K562 (cell line): ENCODE data around the gene CRYBG3. TPM values are rescaled to one million over a fixed set of nuclear protein-coding genes. Genes with fewer than 3 reads are reported as not detected.

ENCODE experiments used
- ATF3 ChIP-seq, 2 experiments: fragments of 450-650 bp in 1 of 2; sonication (generic) in 1 of 2; formaldehyde crosslinking in 1 of 2; IDR thresholded peaks in 1 of 2; conservative IDR thresholded peaks in 1 of 2; 2 replicates each; pipeline versions ENCODE4 v1.6.1 to v1.8.1; 2016 to 2023; ENCODE audit warnings: mild to moderate bottlenecking in 2 of 2, moderate library complexity in 2 of 2, inconsistent platforms in 1 of 2, missing genetic modification reagents in 1 of 2
- CEBPG ChIP-seq, 3 experiments: fragments of 200-800 bp in 1 of 3; sonication (Bioruptor generic) in 1 of 3; sonication (generic) in 1 of 3; formaldehyde crosslinking in 1 of 3; IDR thresholded peaks in 2 of 3; conservative IDR thresholded peaks in 1 of 3; 2 replicates each; pipeline versions ENCODE4 v1.6.1 to v1.8.0; 2016 to 2022; ENCODE audit warnings: missing compliant biosample characterization in 2 of 3, missing genetic modification characterization in 2 of 3, mild to moderate bottlenecking in 1 of 3, missing genetic modification reagents in 1 of 3
- DMBX1 ChIP-seq: fragments of 250-450 bp; sonication (Bioruptor Pico); IDR thresholded peaks from 2 replicates; pipeline ENCODE4 v1.8.0; 2022; ENCODE audit warnings: inconsistent platforms, mild to moderate bottlenecking, moderate library complexity, borderline replicate concordance
- PRDM10 ChIP-seq: fragments of 450-650 bp; IDR thresholded peaks from 2 replicates; pipeline ENCODE4 v1.6.1; 2018; ENCODE audit not compliant: partially characterized antibody
- polyA plus RNA-seq, 8 experiments: library from polyadenylated mRNA; depleted of rRNA in 4 of 8; stranded (reverse) in 5 of 8; unstranded in 3 of 8; fragments of >200 nt; fragmentation: Nextera tagmentation in 2 of 8; fragmentation: Illumina TruSeq in 1 of 8; extraction: Ambion mirVana in 2 of 8; extraction: Trizol in 1 of 8; gene quantifications; 2 replicates each; pipeline versions ENCODE4 v1.2.1 to v1.2.3, GENCODE V29; 2011 to 2014; ENCODE audit warnings: inconsistent platforms in 1 of 8, missing spikeins in 1 of 8
- total RNA-seq, 7 experiments: library from RNA; depleted of rRNA in 6 of 7; stranded (reverse); fragments of >200 nt in 6 of 7; fragmentation: Illumina TruSeq in 2 of 7; extraction: Trizol in 2 of 7; gene quantifications; 2 replicates each; pipeline versions ENCODE4 v1.2.1 to v1.2.3, GENCODE V29; 2011 to 2021; ENCODE audit warnings: low replicate concordance in 1 of 7

Gene CRYBG3
- total and polyA plus RNA-seq, 9 of the 15 experiments (the other 6 are each of a cell fraction or from before 2014, with no cell fraction given) = 0.08 to 0.72 (median 0.18) TPM

- TF ChIP-seq PRDM10 = no peak
- no peak for TF ChIP-seq DMBX1 (CRISPR knock-in tag)
- no peak for TF ChIP-seq ATF3 (IDR thresholded peaks at IDR 0.05)
- TF ChIP-seq ATF3 (CRISPR knock-in tag; conservative IDR thresholded peaks at IDR 0.05) = no peak
- TF ChIP-seq CEBPG (CRISPR knock-in tag; IDR thresholded peaks at IDR 0.05) = no peak
- TF ChIP-seq CEBPG (tag; conservative IDR thresholded peaks at IDR 0.05 in 1 of 2, IDR thresholded peaks at IDR 0.05 in 1 of 2) = no peak
Measured at GRCh38 chr3:97778152-97778551, 43.7 kb upstream of the CRYBG3 start (continued).
